ENCODE measurements around the gene TANGO6. TPM values are rescaled to one million over a fixed set of nuclear protein-coding genes. Genes with fewer than 3 reads are reported as not detected.
"Not testable (repeated sequence)": the region's sequence is repeated elsewhere in the genome, so short reads cannot be mapped to it uniquely, and the experiment has no call there.

The TANGO6 gene
- total RNA-seq, 8 experiments from 2014 or later: 6.4 to 18.6 (median 7.7) TPM

- WGBS, 10 experiments: 40 to 100% (median 50%) methylated on average over 1 to 2 of the region's 2 CpGs; no CpG with 5 or more reads in 3 of the 10 experiments
- H3K27ac ChIP-seq: no peak overlapping the region
- peak in 2 of 8 experiments; percentile 27 to 84 for ATAC-seq (replicated peaks in 6 of 8)
- H3K4me3 ChIP-seq: no peak overlapping the region
- in situ Hi-C loops (cut with MboI; ENCODE audit: low pct_unique_long_range_greater_than_20kb in 2 of 9, low sequenced_read_pairs in 9 of 9, unreplicated experiment in 9 of 9): no loop called here
- peaks cover 0 to 3% of the 10 kb centered on the region in 2 donors for H3K4me1 ChIP-seq (replicated peaks in 1 of 2)
Measured at GRCh38 chr16:68985855-68986254, 142.5 kb downstream of the TANGO6 start.

DNA sequence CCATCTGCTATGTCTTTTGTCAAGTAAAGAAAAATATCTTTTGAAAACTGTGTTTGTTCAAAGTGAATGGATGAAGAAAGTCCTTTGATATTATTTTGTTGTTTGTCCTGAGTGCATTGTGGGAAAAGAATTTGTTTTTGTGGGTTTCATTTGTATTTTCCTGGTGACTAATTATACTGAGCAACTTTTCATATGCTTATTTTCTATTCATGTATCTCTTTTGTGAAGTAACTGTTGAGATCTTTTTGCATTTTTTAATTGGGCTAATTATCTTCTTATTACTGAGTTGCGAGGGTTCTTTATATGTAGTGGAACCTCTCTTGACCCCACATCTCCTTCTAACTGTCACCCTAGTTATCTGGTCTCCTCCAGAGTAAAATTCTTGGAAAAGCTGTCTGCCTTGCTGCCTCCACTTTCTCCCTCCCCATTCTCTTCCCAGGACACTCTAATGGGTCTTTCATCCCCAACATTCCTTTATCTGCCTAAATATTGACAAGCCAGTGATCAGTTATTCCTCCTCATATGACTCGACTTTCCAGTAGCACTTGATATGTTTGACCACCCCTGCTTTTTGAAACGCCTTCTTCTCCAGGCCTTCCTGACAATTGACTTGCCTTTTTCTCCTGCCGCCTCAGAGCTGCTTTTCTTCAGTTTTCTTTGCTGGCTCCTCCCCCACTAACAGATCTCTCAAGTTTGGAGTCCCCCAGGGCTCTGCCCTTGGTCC is 144.6 kb downstream of the TANGO6 start:
- in situ Hi-C loops (cut with MboI; ENCODE audit: low pct_unique_long_range_greater_than_20kb in 2 of 9, low sequenced_read_pairs in 9 of 9, unreplicated experiment in 9 of 9): no loop called here
- WGBS, 10 experiments: 10 to 100% (median 37%) methylated on average over 1 to 4 of the region's 4 CpGs
- no peak overlapping the region for H3K27ac ChIP-seq
- H3K4me3 ChIP-seq: no peak overlapping the region
- ATAC-seq (replicated peaks in 6 of 8): no peak
- peaks cover 0 to 3% of the 10 kb centered on the region in 2 donors for H3K4me1 ChIP-seq (replicated peaks in 1 of 2)

- 86 to 100% (median 92%) methylated on average over 1 to 7 of the region's 7 CpGs; no CpG with 5 or more reads in 2 of the 10 experiments for WGBS, 10 experiments
- H3K4me1 ChIP-seq (replicated peaks in 1 of 2); in situ Hi-C loops (cut with MboI; ENCODE audit: low pct_unique_long_range_greater_than_20kb in 2 of 9, low sequenced_read_pairs in 9 of 9, unreplicated experiment in 9 of 9); H3K27ac ChIP-seq; H3K4me3 ChIP-seq; ATAC-seq (replicated peaks in 6 of 8): not testable (repeated sequence)
Measured at GRCh38 chr16:68990172-68990845, 147.0 kb downstream of the TANGO6 start.

DNA sequence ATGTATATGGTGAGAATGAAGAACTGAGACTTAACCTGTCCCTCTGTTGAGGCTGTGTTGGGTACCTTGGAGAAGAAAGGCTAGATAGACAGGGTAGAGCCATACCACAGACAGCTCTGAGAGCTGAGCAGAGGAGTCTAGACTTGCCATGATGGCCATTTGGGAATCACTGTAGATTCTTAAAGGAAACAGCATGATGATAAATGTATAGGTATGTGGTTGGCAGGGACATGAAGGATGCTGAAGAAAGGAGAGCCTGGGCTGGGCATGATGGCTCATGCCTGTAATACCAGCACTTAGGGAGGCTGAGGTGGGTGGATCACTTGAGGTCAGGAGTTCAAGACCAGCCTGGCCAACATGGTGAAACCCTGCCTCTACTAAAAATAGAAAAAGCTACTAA is 147.7 kb downstream of the TANGO6 start:
- H3K4me1 ChIP-seq (replicated peaks in 1 of 2): peaks cover 0 to 3% of the 10 kb centered on the region in 2 donors
- no peak for ATAC-seq (replicated peaks in 6 of 8)
- in situ Hi-C loops (cut with MboI; ENCODE audit: low pct_unique_long_range_greater_than_20kb in 2 of 9, low sequenced_read_pairs in 9 of 9, unreplicated experiment in 9 of 9): no loop called here

DNA sequence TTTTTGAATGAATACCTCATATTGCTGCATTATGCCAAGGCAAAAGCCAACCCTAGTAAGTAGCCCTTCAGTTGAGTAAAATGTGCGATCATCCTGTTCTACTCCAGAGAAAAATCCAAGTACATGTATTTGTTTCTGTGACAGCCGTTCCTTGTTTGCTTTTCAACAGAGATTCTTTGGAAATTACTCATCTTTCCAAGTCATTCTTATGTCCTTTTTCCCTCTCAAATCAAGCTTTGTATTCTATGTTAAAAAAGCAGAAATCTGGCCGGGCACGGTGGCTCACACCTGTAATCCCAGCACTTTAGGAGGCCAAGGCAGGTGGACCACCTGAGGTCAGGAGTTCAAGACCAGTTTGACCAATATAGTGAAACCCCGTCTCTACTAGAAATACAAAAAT is 149.2 kb downstream of the TANGO6 start:
- ATAC-seq (replicated peaks in 6 of 8): no peak
- H3K4me1 ChIP-seq (replicated peaks in 1 of 2): peaks cover 0 to 3% of the 10 kb centered on the region in 2 donors
- H3K4me3 ChIP-seq: no peak overlapping the region
- WGBS, 10 experiments: 20 to 91% (median 78%) methylated on average over 2 to 5 of the region's 5 CpGs
- in situ Hi-C loops (cut with MboI; ENCODE audit: low pct_unique_long_range_greater_than_20kb in 2 of 9, low sequenced_read_pairs in 9 of 9, unreplicated experiment in 9 of 9): no loop called here
- H3K27ac ChIP-seq: no peak overlapping the region

More for the DNA sequence above, 147.7 kb downstream of the TANGO6 start:
- Histone ChIP-seq H3K27ac (no peak overlapping the region), H3K4me3 (no peak overlapping the region)

- in situ Hi-C loops (cut with MboI; ENCODE audit: low pct_unique_long_range_greater_than_20kb in 2 of 9, low sequenced_read_pairs in 9 of 9, unreplicated experiment in 9 of 9): no loop called here
- no peak for ATAC-seq (replicated peaks in 6 of 8)
- Histone ChIP-seq H3K4me1 (replicated peaks in 1 of 2) (no peaks in the 10 kb centered on the region), H3K27ac (no peak overlapping the region), H3K4me3 (no peak overlapping the region)
- 80 to 100% (median 93%) methylated on average over 1 to 3 of the region's 3 CpGs for WGBS, 10 experiments
Measured at GRCh38 chr16:68993456-68993855, 150.1 kb downstream of the TANGO6 start.

DNA sequence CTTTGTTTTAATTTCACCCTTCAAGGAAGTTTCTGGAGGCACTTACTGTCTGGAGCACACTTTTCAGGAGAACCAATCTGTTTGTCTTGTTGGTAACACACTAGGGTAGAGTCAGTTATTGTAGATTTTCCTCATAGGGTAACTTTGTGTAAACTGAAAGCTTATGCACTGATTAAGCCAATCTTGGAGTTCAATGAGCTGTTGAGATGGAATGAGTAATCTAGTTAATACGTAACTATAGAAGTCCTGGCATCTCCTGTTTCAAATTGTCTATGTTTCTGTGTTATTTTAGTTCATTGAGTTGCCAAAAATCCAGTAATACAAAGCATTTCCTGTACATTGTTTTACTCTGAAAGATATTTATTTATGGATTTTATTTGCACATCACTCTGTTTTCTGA is 150.6 kb downstream of the TANGO6 start:
- peak in 1 of 8 experiments; percentile 38 for ATAC-seq (replicated peaks in 6 of 8)
- in situ Hi-C loops (cut with MboI; ENCODE audit: low pct_unique_long_range_greater_than_20kb in 2 of 9, low sequenced_read_pairs in 9 of 9, unreplicated experiment in 9 of 9): no loop called here
- H3K27ac ChIP-seq: no peak overlapping the region

DNA sequence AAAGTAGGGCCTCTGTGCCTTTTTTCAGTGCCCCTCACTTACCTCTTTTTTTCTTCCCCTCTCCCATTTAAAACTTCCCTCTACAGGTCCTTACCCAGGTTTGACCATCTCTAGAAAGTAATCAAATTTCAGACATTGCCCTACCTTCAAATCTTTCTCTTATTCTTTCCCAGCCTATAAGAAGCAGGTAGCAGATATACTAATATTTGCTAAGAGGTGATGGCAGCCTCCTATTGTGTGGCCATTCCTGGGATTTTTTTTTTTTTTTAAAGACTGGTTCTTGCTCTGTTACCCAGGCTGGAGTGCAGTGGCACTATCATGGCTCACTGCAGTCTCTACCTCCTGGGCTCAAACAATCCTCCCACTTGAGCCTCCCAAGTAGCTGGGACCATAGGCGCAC is 151.0 kb downstream of the TANGO6 start:
- H3K27ac ChIP-seq: no peak overlapping the region
- in situ Hi-C loops (cut with MboI; ENCODE audit: low pct_unique_long_range_greater_than_20kb in 2 of 9, low sequenced_read_pairs in 9 of 9, unreplicated experiment in 9 of 9): no loop called here
- no peaks in the 10 kb centered on the region for H3K4me1 ChIP-seq (replicated peaks in 1 of 2)
- H3K4me3 ChIP-seq: no peak overlapping the region
- WGBS, 10 experiments: 100% methylated on average over 1 of the region's 1 CpG; no CpG with 5 or more reads in 5 of the 10 experiments
- no peak for ATAC-seq (replicated peaks in 6 of 8)

More for the DNA sequence above, 150.6 kb downstream of the TANGO6 start:
- no peaks in the 10 kb centered on the region for H3K4me1 ChIP-seq (replicated peaks in 1 of 2)
- no peak overlapping the region for H3K4me3 ChIP-seq
- 14 to 100% (median 80%) methylated on average over 1 of the region's 1 CpG; no CpG with 5 or more reads in 3 of the 10 experiments for WGBS, 10 experiments

DNA sequence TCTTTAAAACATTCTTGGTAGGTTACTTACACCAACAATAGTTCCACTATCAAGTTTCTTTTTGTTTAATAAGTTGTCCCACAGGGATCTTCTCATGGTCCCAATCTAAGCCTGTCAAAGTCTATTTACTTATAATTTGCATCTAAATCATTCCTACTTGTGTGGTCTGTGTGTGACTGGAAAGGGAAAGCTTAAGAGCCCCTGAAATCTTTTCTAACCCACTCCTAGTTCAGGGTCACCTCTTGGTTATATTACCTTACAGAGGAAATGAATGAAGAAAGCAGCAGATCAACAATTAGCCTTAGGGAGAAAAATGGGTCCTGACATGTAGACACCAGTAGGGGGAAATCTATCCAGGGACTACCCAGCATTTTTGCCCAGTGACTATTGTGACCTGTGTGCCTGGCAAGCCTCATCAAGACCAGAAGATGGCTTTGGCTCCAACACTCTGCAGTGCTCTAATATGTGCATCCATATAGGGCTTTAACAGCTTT is 151.7 kb downstream of the TANGO6 start:
- peak in 4 of 8 experiments; percentile 48 to 70 (median 58) for ATAC-seq (replicated peaks in 6 of 8)
- H3K27ac ChIP-seq: no peak overlapping the region

GRCh38 chr16:68997564-68997963 is 154.2 kb downstream of the TANGO6 start:
- in situ Hi-C loops (cut with MboI; ENCODE audit: low pct_unique_long_range_greater_than_20kb in 2 of 9, low sequenced_read_pairs in 9 of 9, unreplicated experiment in 9 of 9): no loop called here
- no peaks in the 10 kb centered on the region for H3K4me1 ChIP-seq (replicated peaks in 1 of 2)
- no peak overlapping the region for H3K4me3 ChIP-seq
- ATAC-seq (replicated peaks in 6 of 8): no peak
- 100% methylated on average over 1 of the region's 1 CpG; no CpG with 5 or more reads in 4 of the 10 experiments for WGBS, 10 experiments
- no peak overlapping the region for H3K27ac ChIP-seq

More for the DNA sequence above, 151.7 kb downstream of the TANGO6 start:
- Histone ChIP-seq H3K4me1 (replicated peaks in 1 of 2) (no peaks in the 10 kb centered on the region), H3K4me3 (no peak overlapping the region)
- in situ Hi-C loops (cut with MboI; ENCODE audit: low pct_unique_long_range_greater_than_20kb in 2 of 9, low sequenced_read_pairs in 9 of 9, unreplicated experiment in 9 of 9): no loop called here

GRCh38 chr16:68999114-68999513 is 155.8 kb downstream of the TANGO6 start:
- in situ Hi-C loops (cut with MboI; ENCODE audit: low pct_unique_long_range_greater_than_20kb in 2 of 9, low sequenced_read_pairs in 9 of 9, unreplicated experiment in 9 of 9): no loop called here
- 80 to 100% (median 100%) methylated on average over 1 of the region's 1 CpG; no CpG with 5 or more reads in 5 of the 10 experiments for WGBS, 10 experiments
- Histone ChIP-seq H3K4me3 (no peak overlapping the region), H3K27ac (no peak overlapping the region), H3K4me1 (replicated peaks in 1 of 2) (no peaks in the 10 kb centered on the region)
- ATAC-seq (replicated peaks in 6 of 8): no peak

GRCh38 chr16:69003500-69003899 is 160.2 kb downstream of the TANGO6 start:
- ATAC-seq (replicated peaks in 6 of 8): no peak
- Histone ChIP-seq H3K4me3 (no peak overlapping the region), H3K27ac (no peak overlapping the region), H3K4me1 (replicated peaks in 1 of 2) (no peaks in the 10 kb centered on the region)
- in situ Hi-C loops (cut with MboI; ENCODE audit: low pct_unique_long_range_greater_than_20kb in 2 of 9, low sequenced_read_pairs in 9 of 9, unreplicated experiment in 9 of 9): no loop called here
- WGBS, 10 experiments: 17 to 58% (median 35%) methylated on average over 1 of the region's 1 CpG; no CpG with 5 or more reads in 2 of the 10 experiments

GRCh38 chr16:69005641-69006355 is 162.5 kb downstream of the TANGO6 start:
- Histone ChIP-seq H3K4me1 (replicated peaks in 1 of 2) (no peaks in the 10 kb centered on the region), H3K27ac (no peak overlapping the region), H3K4me3 (no peak overlapping the region)
- 40 to 100% (median 89%) methylated on average over 1 to 5 of the region's 5 CpGs; no CpG with 5 or more reads in 1 of the 10 experiments for WGBS, 10 experiments
- in situ Hi-C loops (cut with MboI; ENCODE audit: low pct_unique_long_range_greater_than_20kb in 2 of 9, low sequenced_read_pairs in 9 of 9, unreplicated experiment in 9 of 9): no loop called here
- ATAC-seq (replicated peaks in 6 of 8): no peak

All from motor neuron (in vitro differentiated cells).